ENCODE data around the gene DOCK2.
"Not testable (repeated sequence)": the region's sequence is repeated elsewhere in the genome, so short reads cannot be mapped to it uniquely, and the experiment has no call there.

The DOCK2 gene

DNA sequence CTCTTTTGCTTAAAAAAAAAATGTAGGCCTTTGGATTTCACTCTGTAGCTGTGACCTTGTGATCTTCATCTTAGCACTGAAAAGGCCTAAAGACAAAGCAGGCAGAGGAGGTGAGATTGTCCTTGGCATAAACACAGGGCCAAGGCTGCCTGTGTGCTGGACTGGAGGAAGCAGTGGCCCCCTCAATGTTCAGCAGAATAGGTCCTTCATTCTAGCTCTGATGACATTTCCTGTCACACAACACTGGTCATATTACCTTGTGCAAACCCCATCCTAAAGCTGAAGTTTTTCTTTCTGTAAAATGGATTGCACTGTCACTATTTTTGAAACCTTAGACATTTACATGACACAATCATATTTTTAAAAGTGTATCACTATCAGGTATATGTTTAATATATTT lies 195.8 kb downstream of the DOCK2 start:
- Histone ChIP-seq H2AFZ (ENCODE audit: low read depth) (no peak overlapping the region), H3K9ac (no peak overlapping the region), H4K20me1 (ENCODE audit: insufficient read depth) (no peaks in the 10 kb centered on the region), H3K4me1 (ENCODE audit: low read depth, poor library complexity, severe bottlenecking) (peaks cover 3% of the 10 kb centered on the region), H3K27ac (no peak overlapping the region), H3K4me2 (no peak overlapping the region), H3K79me2 (ENCODE audit: insufficient read depth, low read depth) (no peaks in the 10 kb centered on the region), H3K4me3 (IDR thresholded peaks at IDR 0.05; ENCODE audit: insufficient read depth, low read depth, low read length) (no peak overlapping the region), H3K27me3 (ENCODE audit: insufficient read depth, low read depth) (no peaks in the 10 kb centered on the region), H3K36me3 (ENCODE audit: insufficient read depth) (no peaks in the 10 kb centered on the region)
- TF ChIP-seq, protein P1, sequence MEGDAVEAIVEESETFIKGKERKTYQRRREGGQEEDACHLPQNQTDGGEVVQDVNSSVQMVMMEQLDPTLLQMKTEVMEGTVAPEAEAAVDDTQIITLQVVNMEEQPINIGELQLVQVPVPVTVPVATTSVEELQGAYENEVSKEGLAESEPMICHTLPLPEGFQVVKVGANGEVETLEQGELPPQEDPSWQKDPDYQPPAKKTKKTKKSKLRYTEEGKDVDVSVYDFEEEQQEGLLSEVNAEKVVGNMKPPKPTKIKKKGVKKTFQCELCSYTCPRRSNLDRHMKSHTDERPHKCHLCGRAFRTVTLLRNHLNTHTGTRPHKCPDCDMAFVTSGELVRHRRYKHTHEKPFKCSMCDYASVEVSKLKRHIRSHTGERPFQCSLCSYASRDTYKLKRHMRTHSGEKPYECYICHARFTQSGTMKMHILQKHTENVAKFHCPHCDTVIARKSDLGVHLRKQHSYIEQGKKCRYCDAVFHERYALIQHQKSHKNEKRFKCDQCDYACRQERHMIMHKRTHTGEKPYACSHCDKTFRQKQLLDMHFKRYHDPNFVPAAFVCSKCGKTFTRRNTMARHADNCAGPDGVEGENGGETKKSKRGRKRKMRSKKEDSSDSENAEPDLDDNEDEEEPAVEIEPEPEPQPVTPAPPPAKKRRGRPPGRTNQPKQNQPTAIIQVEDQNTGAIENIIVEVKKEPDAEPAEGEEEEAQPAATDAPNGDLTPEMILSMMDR (conservative IDR thresholded peaks at IDR 0.05; ENCODE audit: low read depth, low read length): no peak

DNA sequence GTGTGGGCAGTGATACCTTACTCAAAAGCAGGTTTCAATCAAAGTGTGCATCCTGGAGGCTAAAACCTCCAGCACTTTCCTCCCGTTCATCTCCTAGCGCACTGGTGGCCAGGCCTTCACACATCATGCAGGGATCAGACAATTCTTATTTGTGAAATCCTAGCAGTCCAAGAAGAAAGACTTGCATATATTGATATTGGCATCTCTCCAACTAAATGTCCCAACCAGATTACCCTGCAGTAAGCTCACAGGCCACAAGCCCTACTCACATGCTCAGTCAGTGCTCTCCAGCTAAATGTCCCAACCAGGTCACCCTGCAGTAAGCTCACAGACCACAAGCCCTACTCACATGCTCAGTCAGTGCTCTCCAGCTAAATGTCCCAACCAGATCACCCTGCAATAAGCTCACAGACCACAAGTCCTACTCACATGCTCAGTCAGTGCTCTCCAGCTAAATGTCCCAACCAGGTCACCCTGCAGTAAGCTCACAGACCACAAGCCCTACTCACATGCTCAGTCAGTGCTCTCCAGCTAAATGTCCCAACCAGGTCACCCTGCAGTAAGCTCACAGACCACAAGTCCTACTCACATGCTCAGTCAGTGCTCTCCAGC lies 196.7 kb downstream of the DOCK2 start:
- not testable (repeated sequence) for H3K27ac ChIP-seq; H4K20me1 ChIP-seq (ENCODE audit: insufficient read depth); H3K4me2 ChIP-seq; H3K79me2 ChIP-seq (ENCODE audit: insufficient read depth, low read depth); H3K4me3 ChIP-seq (IDR thresholded peaks at IDR 0.05; ENCODE audit: insufficient read depth, low read depth, low read length); H2AFZ ChIP-seq (ENCODE audit: low read depth); H3K36me3 ChIP-seq (ENCODE audit: insufficient read depth); H3K27me3 ChIP-seq (ENCODE audit: insufficient read depth, low read depth); H3K9ac ChIP-seq; H3K4me1 ChIP-seq (ENCODE audit: low read depth, poor library complexity, severe bottlenecking)

- H2AFZ ChIP-seq (ENCODE audit: low read depth); H3K4me2 ChIP-seq; H3K79me2 ChIP-seq (ENCODE audit: insufficient read depth, low read depth); H3K9ac ChIP-seq; H3K27ac ChIP-seq; H3K36me3 ChIP-seq (ENCODE audit: insufficient read depth); H4K20me1 ChIP-seq (ENCODE audit: insufficient read depth); H3K4me3 ChIP-seq (IDR thresholded peaks at IDR 0.05; ENCODE audit: insufficient read depth, low read depth, low read length); H3K4me1 ChIP-seq (ENCODE audit: low read depth, poor library complexity, severe bottlenecking); H3K27me3 ChIP-seq (ENCODE audit: insufficient read depth, low read depth): not testable (repeated sequence)
Observed at GRCh38 chr5:169834540-169834939, 197.5 kb downstream of the DOCK2 start.

DNA sequence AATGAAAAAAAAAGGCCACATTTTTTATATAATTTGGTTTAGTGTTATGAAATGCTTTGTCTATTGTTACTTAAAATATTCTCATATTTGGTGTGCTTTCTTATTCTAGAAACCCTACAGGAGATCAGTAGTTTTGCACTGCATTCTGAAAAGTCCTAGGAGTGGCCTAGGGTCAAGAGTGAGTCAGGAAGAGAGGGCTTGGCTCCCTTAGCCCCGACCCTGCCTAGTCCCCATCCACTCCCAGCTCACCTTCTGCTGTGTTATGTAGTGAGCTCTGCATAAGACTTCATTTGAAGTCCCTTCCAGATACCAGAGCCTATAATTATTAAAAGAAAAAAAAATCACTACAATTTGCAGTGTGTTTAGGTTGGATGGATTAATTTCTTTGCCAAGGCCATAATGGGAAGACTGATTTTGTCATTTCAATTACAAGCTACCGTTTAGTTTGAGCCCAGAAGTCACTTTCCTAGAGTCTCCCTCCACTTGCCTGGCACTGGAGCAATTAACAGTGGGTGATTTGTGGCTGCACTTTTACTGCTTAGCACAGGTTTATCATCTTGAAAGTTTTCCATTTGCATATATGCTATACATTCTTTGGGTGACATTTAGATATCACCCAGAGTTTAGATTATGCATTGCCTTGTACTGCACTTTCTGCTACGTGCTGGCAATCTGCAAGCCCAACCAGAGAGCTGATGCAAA lies 199.9 kb downstream of the DOCK2 start:
- no peaks in the 10 kb centered on the region for H3K27me3 ChIP-seq (ENCODE audit: insufficient read depth, low read depth)
- no peaks in the 10 kb centered on the region for H4K20me1 ChIP-seq (ENCODE audit: insufficient read depth)
- H2AFZ ChIP-seq (ENCODE audit: low read depth): no peak overlapping the region
- no peak overlapping the region for H3K27ac ChIP-seq
- TF ChIP-seq, protein P1 (conservative IDR thresholded peaks at IDR 0.05; ENCODE audit: low read depth, low read length): no peak
- H3K79me2 ChIP-seq (ENCODE audit: insufficient read depth, low read depth): no peaks in the 10 kb centered on the region
- H3K4me1 ChIP-seq (ENCODE audit: low read depth, poor library complexity, severe bottlenecking): peaks cover 3% of the 10 kb centered on the region
- H3K4me2 ChIP-seq: no peak overlapping the region
- no peak overlapping the region for H3K9ac ChIP-seq
- H3K4me3 ChIP-seq (IDR thresholded peaks at IDR 0.05; ENCODE audit: insufficient read depth, low read depth, low read length): no peak overlapping the region
- H3K36me3 ChIP-seq (ENCODE audit: insufficient read depth): no peaks in the 10 kb centered on the region

DNA sequence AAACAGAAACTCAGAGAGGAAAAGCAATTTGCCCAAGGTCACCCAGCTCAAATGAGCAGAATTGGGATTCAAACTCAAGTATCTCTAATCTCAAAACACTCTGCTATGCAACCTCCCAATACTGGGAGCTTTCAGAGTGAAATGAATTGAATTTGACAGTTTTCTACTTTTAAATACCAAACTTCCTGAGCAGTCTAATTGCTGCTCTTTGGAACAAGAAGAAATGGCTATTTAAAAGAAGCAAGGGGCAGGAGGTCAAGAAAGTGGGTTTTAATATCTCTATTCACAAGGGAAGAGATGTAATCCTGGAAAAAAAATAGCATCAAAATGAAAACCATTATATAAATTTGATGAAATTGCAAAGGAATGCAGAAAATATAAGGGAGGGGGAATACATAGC lies 200.6 kb downstream of the DOCK2 start:
- Histone ChIP-seq H3K27ac (no peak overlapping the region), H3K79me2 (ENCODE audit: insufficient read depth, low read depth) (no peaks in the 10 kb centered on the region), H3K4me2 (no peak overlapping the region), H2AFZ (ENCODE audit: low read depth) (no peak overlapping the region), H3K4me1 (ENCODE audit: low read depth, poor library complexity, severe bottlenecking) (peaks cover 3% of the 10 kb centered on the region), H4K20me1 (ENCODE audit: insufficient read depth) (no peaks in the 10 kb centered on the region), H3K36me3 (ENCODE audit: insufficient read depth) (no peaks in the 10 kb centered on the region), H3K27me3 (ENCODE audit: insufficient read depth, low read depth) (no peaks in the 10 kb centered on the region), H3K4me3 (IDR thresholded peaks at IDR 0.05; ENCODE audit: insufficient read depth, low read depth, low read length) (no peak overlapping the region), H3K9ac (no peak overlapping the region)
- TF ChIP-seq, protein P1 (conservative IDR thresholded peaks at IDR 0.05; ENCODE audit: low read depth, low read length): no peak

Measured in KMS-11 (cell line).